ENCODE results near the gene AVEN. TPM values are rescaled to one million over a fixed set of nuclear protein-coding genes. Genes with fewer than 3 reads are reported as not detected.

Gene AVEN
- total and polyA plus RNA-seq, 2 of the 13 experiments (the other 11 are each of a cell fraction or from before 2014, with no cell fraction given): 4.4 to 17.5 TPM

GRCh38 chr15:33874156-33874555 is 164.8 kb downstream of the AVEN start (continued):
- TF ChIP-seq NAIF1 (CRISPR knock-in tag; IDR thresholded peaks at IDR 0.05; ENCODE audit: borderline replicate concordance) (no peak), ZNF556 (CRISPR knock-in tag; IDR thresholded peaks at IDR 0.05; ENCODE audit: borderline replicate concordance) (no peak), SSRP1 (CRISPR knock-in tag; IDR thresholded peaks at IDR 0.05) (no peak), AKAP8 (CRISPR knock-in tag; IDR thresholded peaks at IDR 0.05) (no peak), ZNF644 (CRISPR knock-in tag; IDR thresholded peaks at IDR 0.05; ENCODE audit: low read depth) (no peak), POLR2AphosphoS5 (IDR thresholded peaks at IDR 0.05; ENCODE audit: low read depth, low read length) (no peak), ZBTB8A (CRISPR knock-in tag; IDR thresholded peaks at IDR 0.05; ENCODE audit: borderline replicate concordance, low read depth) (no peak), MXD1 (CRISPR knock-in tag; IDR thresholded peaks at IDR 0.05) (no peak), SUZ12 (IDR thresholded peaks at IDR 0.05; ENCODE audit: low read depth, low read length) (no peak), SNAPC4 (CRISPR knock-in tag; IDR thresholded peaks at IDR 0.05) (no peak), SOX5 (CRISPR knock-in tag; IDR thresholded peaks at IDR 0.05; ENCODE audit: borderline replicate concordance) (no peak), NCOA5 (CRISPR knock-in tag; IDR thresholded peaks at IDR 0.05) (no peak)

All from HepG2 (cell line).